ENCODE data around the gene TEAD1. TPM values are rescaled to one million over a fixed set of nuclear protein-coding genes. Genes with fewer than 3 reads are reported as not detected.
A peak's percentile ranks its signal among the peaks of the same experiment; 100 is the strongest.

Gene TEAD1
- polyA plus RNA-seq (ENCODE audit: insufficient read length) = 94.4 TPM
- long read RNA-seq, donor 1, partial matches to known transcripts = 14 of 21 reads
- long read RNA-seq, donor 1, other reads (novel, unspliced or antisense) = 0 of 21 reads
- long read RNA-seq, donor 2, partial matches to known transcripts = 56 of 59 reads
- long read RNA-seq, donor 2, other reads (novel, unspliced or antisense) = 0 of 59 reads
- long read RNA-seq, donor 3, full-length matches to known transcripts = 4 of 4 reads
- long read RNA-seq, donor 3, partial matches to known transcripts = 0 of 4 reads
- long read RNA-seq, donor 3, other reads (novel, unspliced or antisense) = 0 of 4 reads
- long read RNA-seq, donor 4 = 0 reads
- long read RNA-seq, donor 5, partial matches to known transcripts = 88 of 90 reads
- long read RNA-seq, donor 5, other reads (novel, unspliced or antisense) = 0 of 90 reads
- long read RNA-seq, donor 6, full-length matches to known transcripts = 7 of 15 reads
- long read RNA-seq, donor 6, partial matches to known transcripts = 8 of 15 reads
- long read RNA-seq, donor 6, other reads (novel, unspliced or antisense) = 0 of 15 reads
- long read RNA-seq, donor 7, partial matches to known transcripts = 0 of 3 reads
- long read RNA-seq, donor 7, other reads (novel, unspliced or antisense) = 0 of 3 reads
- long read RNA-seq, donor 8 = 0 reads

- DNase-seq = peak; percentile 91
These were observed at the start of gene TEAD1 for GRCh38 chr11:12673924-12674570. TEAD1 (plus strand) TSS chr11:12674421.

DNA sequence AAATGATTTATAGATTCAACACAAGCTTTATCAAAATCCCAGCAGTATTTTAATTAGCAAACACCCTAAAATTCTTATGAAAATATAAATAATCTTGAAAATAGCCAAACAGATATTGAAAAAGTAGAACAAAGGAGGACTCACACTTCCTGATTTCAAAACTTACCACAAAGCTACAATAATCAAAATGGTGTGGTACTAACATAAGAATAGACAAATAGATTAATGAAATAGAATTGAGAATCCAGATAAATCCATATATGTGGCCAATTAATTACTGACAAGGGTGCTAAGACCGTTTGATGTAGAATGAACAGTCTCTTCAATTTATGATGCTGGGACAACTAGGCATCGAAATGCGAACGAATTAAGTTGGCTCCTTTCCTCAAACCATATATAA is 49.6 kb upstream of the TEAD1 start:
- no peak for DNase-seq

DNA sequence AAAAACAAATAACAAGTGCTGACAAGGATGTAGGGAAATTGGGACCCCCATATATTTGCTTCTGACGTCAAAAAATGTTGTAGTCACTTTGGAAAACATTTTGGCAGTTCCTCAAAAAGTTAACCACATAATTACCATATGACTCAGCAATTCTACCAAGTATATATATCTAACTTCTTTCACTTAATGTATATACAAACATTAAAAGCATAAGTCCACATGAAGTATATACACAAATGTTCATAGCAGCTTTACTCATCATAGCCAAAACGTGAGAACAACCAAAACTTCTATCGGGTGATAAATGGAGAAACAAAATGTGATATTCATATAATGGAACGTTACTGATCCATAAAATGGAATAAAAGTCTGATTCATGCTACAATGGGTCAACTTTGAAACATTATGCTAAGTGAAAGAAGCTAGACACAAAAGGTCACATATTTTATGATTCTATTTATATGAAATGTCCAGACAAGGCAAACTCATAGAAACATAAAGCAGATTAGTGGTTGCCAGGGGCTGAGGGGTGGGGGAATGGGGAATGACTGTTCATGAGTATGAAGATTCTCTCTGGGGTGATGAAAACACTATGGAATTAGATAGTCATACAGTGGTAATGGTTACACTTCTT is 48.7 kb upstream of the TEAD1 start:
- DNase-seq = no peak

DNA sequence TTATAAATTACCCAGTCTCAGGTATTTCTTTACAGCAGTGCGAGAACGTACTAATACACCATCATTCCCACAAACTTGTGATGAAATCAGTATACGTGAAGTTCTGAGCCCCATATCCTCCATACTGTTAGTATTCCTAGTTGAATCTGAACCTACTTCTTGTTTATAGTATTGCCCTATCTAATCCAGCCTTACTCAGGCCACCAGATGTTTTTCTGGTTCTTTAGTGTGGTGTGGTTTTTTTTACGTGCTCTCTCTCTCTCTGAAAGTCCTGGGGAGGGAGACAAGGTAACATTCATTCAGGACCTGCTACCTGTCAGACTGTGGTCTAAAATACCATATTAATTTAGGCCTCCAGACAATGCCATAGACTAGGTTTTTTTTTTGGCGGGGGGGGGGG is 47.6 kb upstream of the TEAD1 start:
- no peak for DNase-seq

DNA sequence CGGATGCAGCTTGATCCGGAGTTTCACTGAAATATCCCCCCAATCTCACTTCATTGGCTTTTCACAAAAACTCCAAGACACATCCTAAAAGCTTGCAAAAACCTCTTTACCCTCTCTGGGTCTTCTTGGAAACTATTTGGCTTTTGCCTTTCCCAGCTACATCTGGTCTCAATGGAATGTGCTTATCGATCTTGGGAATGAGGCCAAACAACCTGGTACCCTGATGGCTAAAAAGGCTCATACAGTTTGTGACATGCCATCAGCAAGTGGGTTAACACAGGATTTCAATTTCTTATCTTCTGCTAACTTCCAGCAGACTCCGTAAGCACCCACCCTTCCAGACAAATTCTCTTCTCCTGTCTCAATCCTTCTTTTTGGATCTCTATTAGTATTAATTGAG is 45.9 kb upstream of the TEAD1 start:
- DNase-seq = no peak

DNA sequence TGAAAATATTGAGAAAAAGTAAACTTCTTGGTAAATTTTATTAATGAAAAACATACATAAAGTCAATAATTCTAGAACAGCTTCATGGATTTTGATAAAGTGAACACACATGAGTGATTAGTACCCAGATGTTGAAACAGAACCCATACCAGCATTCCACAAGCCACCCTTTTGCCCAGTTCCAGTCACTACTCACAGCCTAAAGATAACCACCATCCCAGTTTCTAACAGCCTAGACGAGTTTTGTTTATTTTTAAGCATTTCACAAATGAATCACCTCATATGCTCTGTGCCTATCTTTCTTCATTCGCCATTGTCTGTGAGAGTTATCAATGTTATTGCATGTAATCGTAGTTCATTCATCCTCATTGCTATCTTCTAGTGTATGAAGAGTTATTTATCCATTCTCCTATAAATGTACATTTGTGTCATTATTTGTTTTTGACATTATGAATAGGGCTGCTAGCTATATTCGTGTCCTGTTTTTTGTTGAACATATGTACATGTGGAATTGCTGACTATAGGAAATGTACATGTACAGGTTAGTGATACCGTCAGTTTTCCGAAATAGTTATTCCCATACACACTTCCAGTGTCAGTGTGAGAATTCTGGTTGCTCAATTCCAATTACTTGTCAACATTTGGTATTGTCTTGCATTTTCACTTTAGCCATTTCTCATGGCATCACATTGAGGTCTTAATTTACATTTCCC is 44.5 kb upstream of the TEAD1 start:
- no peak for DNase-seq

- DNase-seq = no peak
These were observed 42.6 kb upstream of the TEAD1 start for GRCh38 chr11:12631651-12632050.

DNA sequence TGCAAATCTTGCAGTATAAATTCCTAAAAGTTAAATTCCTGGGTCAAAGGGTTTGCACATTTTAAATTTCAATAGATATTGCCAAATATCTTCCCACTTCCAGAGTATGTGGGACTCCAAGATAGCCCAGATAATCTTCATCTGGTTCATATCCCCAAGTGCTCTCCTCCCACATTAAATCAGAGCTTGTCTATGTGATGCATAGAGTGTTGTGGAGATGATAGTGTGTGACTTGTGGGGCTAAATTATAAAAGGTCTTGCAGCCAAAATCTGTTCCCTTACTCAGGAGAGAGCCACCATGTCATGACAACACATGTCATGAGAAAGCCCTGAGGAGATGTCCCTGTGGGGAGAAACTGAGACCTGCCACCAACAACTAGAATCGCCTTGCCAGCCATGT is 39.9 kb upstream of the TEAD1 start:
- DNase-seq = no peak

DNA sequence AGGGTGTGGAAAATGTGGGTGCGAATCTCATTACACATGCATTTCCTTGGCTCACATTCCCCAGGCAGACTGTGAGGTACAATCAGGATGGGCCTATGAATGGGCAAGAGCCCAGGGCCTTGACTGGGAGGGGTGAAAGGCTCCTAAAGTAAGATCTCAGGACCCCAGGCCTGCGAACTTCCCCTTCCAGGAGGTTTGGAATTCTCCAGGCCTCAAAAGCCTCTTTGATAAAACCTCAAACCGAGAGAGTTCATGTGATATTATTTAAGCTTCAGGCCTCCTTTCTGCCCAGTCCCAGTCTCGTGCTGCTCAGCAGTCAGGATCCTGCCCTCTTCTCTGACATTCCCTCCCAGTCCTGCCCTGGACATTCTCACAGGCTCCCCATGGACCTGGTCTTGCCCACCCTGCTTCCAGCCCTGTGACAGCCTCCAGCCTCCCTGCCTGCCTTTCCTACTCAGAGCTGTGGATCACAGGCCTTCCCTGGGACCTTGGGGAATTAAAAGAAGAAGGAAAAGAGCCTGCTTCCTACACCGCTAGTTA is 37.3 kb upstream of the TEAD1 start:
- DNase-seq = no peak

DNA sequence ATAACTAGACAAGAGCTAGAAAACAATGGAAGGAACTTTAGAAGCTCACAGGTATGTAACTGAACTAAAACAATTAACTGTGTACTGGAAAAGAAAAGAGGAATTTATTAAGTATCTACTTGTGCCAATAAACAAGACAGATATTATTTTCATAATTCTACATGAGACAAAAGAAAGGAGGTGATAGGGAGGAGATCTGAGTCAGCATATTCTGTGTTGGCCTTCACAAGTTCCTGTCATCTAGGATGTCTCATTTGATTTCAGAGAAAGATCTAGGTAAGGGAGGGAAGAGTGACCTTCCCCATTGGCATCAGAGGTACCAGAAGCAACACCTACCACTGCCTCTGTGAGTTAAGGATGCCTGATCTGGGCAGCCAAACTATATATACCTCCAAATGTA is 34.8 kb upstream of the TEAD1 start:
- DNase-seq = no peak

DNA sequence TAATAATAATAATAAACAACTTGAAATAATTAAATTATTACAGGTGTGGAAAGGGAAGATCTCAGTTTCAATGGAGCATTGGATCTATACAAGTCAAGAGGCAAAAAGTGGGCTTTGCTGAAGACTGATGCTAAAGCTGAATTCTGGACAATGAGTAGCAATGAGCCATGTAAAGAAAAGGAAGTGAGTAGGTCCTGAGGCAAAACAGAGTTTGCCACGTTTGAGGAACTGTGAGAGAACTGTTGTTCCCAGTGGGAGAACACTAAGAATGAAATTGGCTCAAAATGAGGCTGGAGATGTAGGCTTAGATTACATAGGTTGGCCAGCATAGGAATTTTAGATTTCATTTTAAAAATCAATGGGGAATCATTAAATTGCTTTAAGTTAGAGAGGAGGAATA is 33.9 kb upstream of the TEAD1 start:
- DNase-seq = no peak

DNA sequence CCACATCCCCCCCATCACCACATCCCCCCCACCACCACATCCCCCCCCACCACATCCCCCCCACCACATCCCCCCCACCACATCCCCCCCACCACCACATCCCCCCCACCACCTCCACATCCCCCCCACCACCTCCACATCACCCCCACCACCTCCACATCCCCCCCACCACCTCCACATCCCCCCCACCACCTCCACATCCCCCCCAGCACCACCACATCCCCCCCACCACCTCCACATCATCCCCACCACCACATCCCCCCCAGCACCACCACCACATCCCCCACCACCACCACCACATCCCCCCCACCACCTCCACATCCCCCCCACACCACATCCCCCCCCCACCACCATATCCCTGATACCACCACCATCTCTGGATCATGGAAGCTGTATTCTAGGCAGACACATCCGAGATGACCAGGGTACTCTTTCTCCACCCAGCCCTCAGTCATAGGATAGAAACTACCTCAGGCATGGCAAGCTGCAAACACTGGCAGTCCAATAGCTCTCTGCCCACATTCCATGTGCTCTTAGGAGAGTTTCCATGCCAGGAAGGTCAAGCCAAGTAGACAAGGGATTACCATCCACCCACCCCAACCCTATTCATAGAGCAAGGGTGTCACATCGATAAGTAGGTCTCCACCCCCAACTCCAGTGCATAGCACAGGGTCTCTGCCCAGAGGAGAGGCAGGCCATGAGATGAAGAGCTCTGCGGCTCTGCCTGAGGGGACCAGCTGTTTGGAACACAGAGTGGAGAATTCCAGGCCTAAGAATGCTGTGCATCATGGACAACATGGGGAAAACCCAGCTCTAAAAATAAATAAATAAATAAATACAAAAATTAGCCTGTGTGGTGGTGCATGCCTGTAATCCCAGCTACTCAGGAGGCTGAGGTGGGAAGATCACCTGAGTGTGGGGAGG is 33.0 kb upstream of the TEAD1 start:
- no peak for DNase-seq

DNA sequence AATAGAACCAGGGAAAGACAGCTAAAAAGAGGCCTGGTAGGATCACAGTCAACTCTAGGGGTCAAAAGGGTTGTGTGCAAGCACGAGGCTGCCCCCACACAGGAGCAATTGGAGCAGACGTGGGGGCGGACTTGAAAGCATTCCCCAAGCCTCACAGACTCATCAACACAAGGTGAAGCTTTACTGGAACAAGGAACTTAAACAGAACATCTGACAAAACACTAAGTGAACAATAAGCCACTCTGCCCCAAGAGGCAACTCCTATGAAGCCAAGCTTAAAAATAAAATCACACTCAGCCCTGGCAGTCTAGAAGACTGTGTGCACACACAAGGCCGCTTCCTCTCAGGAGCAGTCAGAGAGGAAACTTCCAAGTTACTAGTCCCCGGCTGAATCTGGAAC is 32.2 kb upstream of the TEAD1 start:
- DNase-seq = peak; percentile 19

- peak; percentile 25 for DNase-seq
These were observed 31.3 kb upstream of the TEAD1 start for GRCh38 chr11:12642806-12643428.

GRCh38 chr11:12646478-12646877 is 27.7 kb upstream of the TEAD1 start:
- no peak for DNase-seq

DNA sequence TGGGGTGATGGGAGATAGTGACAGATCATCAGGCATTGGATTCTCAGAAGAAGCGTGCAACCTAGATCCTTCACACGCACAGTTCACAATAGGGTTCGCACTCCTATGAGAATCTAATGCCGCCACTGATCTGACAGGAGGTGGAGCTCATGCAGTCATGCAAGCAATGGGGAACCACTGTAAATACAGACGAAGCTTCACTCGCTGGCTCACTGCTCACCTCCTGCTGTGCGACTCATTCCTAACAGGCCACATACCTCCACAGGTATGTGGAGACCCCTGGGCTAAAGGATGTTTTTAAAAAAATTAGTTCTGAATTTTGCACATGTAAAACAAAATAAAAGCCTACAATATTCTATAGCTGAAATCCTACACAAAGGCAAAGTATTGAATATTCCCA is 20.5 kb upstream of the TEAD1 start:
- DNase-seq = no peak

DNA sequence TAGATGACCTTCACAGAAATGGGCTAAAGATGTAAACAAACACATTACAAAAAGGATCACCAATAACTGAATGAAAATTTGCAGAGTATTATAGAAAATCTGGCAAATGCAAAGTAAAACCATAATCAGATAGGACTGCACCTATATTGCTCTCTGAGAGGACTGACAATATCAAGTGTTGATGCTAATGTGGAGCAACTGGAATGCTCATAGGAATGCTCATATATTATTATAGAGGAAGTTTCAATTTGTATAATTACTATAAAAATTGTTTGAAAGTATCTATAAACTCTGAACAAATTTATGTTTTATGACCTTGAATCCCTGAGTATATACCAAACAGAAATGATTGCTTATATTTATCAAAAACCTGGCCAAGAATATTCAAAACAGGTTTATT is 18.4 kb upstream of the TEAD1 start:
- no peak for DNase-seq

- no peak for DNase-seq
These were observed 16.9 kb upstream of the TEAD1 start for GRCh38 chr11:12657336-12657735.

DNA sequence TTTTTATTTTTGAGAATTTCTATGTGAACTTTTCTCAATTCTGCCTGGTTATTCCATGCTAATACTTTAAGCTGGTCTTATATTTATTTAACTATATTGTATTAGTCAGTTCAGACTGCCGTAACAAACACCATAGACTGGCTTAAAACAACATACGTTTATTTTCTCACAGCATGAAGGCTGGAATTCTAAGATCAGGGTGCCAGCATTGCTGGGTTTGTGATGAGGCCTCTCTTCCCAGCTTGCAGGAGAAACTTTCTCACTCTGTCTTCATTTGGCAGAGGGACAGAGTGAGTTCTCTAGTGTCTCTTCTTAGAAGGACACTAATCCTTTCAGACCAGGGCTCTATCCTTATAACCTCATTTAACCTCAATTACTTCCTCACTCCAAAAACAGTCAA is 16.2 kb upstream of the TEAD1 start:
- DNase-seq = no peak

DNA sequence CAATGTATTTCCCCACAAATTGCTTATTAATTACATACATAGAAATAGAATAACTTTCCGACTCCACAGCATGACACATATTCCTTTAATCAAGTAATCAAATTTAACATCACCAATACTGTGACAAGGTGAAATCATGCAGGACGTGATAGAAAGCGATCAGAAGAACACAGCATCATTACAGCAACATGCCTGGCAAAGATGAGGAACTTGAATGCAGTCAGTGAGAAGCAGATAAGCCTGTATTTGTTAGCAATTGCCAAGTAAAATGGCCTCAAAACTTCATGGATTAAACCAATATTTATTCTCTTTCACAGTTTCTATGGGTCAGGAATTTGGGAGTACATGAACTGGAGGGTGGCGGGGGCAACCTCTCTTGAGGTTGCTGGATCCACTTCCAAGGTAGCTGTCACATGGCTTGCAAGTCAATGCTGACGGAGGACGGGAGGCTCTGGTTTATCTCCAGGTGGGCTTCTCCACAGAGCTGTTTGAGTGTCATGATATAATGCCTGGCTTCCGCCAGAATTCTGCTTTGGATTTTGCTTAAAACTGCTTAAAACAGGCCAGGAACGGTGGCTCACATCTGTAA is 12.0 kb upstream of the TEAD1 start:
- no peak for DNase-seq

All from left kidney (tissue), 8 donors.